D721Med (cell line): ENCODE data around the gene TUT1.
"Not testable (repeated sequence)": the region's sequence is repeated elsewhere in the genome, so short reads cannot be mapped to it uniquely, and the experiment has no call there.

Experiments
- DNase-seq: peaks from one replicate; pipeline ENCODE4 v3.0.0; 2011; ENCODE audit warnings: low spot score; ENCODE audit not compliant: insufficient read length
- FAIRE-seq: peaks from 2 replicates; lab custom pipeline; 2011; peaks lifted over from hg19 to GRCh38; lab: Jason Lieb, UNC
- CTCF ChIP-seq: IDR thresholded peaks from 2 replicates; pipeline ENCODE4 v1.5.1; 2012; ENCODE audit warnings: mild to moderate bottlenecking, control low read depth; ENCODE audit not compliant: insufficient read depth; ENCODE audit errors: missing control alignments

Gene TUT1

DNA sequence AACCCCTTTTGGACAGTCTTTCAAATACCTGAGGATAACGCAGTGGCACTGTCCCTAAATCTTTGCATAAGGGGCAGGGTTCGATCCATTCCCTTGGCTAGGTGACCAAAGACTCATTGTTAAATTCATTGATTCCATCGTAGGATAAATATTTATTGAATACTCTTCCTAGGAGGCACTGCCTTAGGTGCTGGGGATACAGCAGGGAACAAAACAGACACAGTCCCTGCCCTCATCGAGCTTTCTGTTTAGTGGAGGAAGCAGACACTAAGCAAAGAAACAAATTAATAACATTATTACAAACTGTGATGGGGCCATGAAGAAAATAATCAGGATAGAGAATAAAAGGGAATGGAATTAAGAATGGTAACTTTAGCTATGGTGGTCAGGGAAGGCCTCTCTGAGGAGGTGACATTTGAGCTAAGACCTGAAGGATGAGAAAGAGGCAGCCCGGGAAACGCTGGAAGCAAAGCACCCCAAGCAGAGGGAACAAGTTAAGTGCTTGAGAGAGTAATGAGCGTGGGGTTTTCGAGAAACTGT lies 29.8 kb upstream of the TUT1 start:
- DNase-seq, result no peak
- no peak for TF ChIP-seq CTCF
- FAIRE-seq, result no peak

DNA sequence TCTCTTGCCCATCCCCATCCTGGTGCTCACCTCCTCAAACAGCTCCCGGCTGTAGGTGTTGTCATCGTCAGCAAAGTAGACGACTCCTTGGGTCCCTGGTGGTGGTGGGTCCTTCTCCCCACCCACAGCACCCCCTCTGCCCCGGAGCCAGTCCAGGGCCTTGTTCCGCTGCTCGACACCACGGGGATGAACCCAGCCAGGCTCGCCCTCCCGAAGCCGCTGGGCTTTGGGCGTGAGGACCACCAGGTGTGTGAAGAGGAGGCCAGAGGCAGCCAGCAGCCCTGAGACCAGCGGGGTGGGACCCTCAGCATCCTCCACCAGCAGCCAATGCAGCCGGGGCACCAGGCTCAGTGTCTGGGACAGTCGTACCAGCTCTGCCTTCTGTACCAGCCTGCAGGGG lies 25.6 kb upstream of the TUT1 start:
- not testable (repeated sequence) for DNase-seq, FAIRE-seq

DNA sequence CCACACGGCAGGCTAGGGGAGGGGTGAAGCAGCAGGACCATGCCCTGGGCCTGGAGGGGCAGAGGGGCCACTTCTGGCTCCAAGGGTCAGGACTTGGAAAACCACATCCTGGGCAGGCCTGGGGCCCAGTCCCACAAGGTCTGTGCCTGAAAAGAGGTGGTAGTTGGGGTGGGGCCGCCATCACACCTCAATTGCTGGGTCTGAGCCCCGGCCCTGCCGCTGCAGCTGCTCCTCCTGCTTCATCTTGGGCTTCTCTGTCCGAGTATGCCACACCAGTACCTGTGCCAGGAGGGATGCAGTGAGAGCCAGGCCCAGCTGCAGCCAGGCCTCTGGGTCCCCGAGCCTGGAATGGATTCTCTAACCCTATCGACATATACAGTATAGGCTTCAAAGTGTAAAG lies 24.2 kb upstream of the TUT1 start:
- no peak for TF ChIP-seq CTCF
- FAIRE-seq (no peak), DNase-seq (no peak)

GRCh38 chr11:62614275-62614674 lies 23.0 kb upstream of the TUT1 start:
- FAIRE-seq, result no peak
- no peak for DNase-seq
- no peak for TF ChIP-seq CTCF

DNA sequence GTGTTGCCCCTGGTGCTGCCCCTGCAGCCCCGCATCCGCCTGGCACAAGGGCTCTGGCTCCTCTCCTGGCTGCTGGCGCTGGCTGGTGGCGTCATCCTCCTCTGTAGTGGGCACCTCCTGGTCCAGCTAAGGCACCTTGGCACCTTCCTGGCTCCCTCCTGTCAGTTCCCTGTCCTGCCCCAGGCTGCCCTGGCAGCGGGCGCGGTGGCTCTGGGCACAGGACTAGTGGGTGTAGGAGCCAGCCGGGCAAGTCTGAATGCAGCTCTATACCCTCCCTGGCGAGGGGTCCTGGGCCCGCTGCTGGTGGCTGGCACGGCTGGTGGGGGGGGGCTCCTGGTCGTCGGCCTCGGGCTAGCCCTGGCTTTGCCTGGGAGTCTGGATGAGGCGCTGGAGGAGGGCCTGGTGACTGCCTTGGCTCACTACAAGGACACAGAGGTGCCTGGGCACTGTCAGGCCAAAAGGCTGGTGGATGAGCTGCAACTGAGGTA lies 22.0 kb upstream of the TUT1 start:
- TF ChIP-seq CTCF, result no peak
- no peak for DNase-seq
- no peak for FAIRE-seq

- peak; percentile 83 for DNase-seq
- peak; percentile 59 for TF ChIP-seq CTCF
- no peak for FAIRE-seq
These were observed 21.3 kb upstream of the TUT1 start, which contains the start of the genes EML3 and ROM1 for GRCh38 chr11:62612366-62613290. Gene EML3 (minus strand): TSS chr11:62612775. CDS start chr11:62612457, 318 bp downstream. Gene ROM1 (plus strand): TSS chr11:62613257. CDS start chr11:62613282, 25 bp downstream.

- DNase-seq (no peak), FAIRE-seq (no peak)
- TF ChIP-seq CTCF, result no peak
These were observed 20.5 kb upstream of the TUT1 start for GRCh38 chr11:62611705-62612365.
